Breast epithelium (tissue), 4 donors: ENCODE results near the gene SHBG. TPM values are rescaled to one million over a fixed set of nuclear protein-coding genes. Genes with fewer than 3 reads are reported as not detected.

Experiments used
- DNase-seq, 2 donors: peaks; one replicate each; pipeline ENCODE4 v3.0.0-alpha.2; 2019; ENCODE audit warnings: low spot score in 2 of 2
- H3K27ac ChIP-seq, 2 donors: fragments of 200-600 bp; sonication (generic) in 1 of 2; one replicate each; pipeline ENCODE4 v1.5.1; 2016 to 2019; ENCODE audit warnings: mild to moderate bottlenecking in 1 of 2
- H3K27me3 ChIP-seq, 2 donors: fragments of 200-600 bp; sonication (generic) in 1 of 2; one replicate each; pipeline versions ENCODE4 v1.5.1 to v1.6.0; 2017 to 2019; ENCODE audit warnings: control low read depth in 1 of 2, mild to moderate bottlenecking in 1 of 2
- H3K36me3 ChIP-seq: fragments of 200-600 bp; one replicate; pipeline ENCODE4 v1.5.1; 2019
- H3K4me1 ChIP-seq, 2 donors: fragments of 200-600 bp; sonication (generic); one replicate each; pipeline ENCODE4 v1.5.1; 2016 to 2019; ENCODE audit warnings: control low read depth in 1 of 2
- H3K4me3 ChIP-seq, 3 donors: fragments of 200-600 bp; sonication (generic); 1 replicate in 2 of 3; 2 replicates in 1 of 3; pipeline ENCODE4 v1.5.1; 2016 to 2019; ENCODE audit warnings: mild to moderate bottlenecking in 3 of 3, moderate library complexity in 2 of 3
- H3K9me3 ChIP-seq, 2 donors: fragments of 200-600 bp; sonication (generic) in 1 of 2; one replicate each; pipeline ENCODE4 v1.5.1; 2016 to 2019; ENCODE audit warnings: control low read depth in 1 of 2
- CTCF ChIP-seq, 3 donors: fragments of 450-650 bp; IDR thresholded peaks; one replicate each; pipeline ENCODE4 v1.5.1; 2016 to 2017; ENCODE audit warnings: antibody characterized with exemption in 3 of 3, mild to moderate bottlenecking in 3 of 3, moderate library complexity in 3 of 3
- POLR2A ChIP-seq: fragments of 450-650 bp; IDR thresholded peaks from one replicate; pipeline ENCODE4 v1.6.1; 2016; ENCODE audit warnings: antibody characterized with exemption, mild to moderate bottlenecking, moderate library complexity
- POLR2AphosphoS5 ChIP-seq, 3 donors: sonication (generic); formaldehyde crosslinking; IDR thresholded peaks; one replicate each; pipeline ENCODE4 v1.6.1; 2017; ENCODE audit warnings: antibody characterized with exemption in 3 of 3
- intact Hi-C: fragments of 100-400 bp; cut with DNase I; formaldehyde crosslinking; loops from one replicate; pipeline ENCODE4 v1.15.1; 2023; ENCODE audit warnings: low total_unique reads
- total RNA-seq, 3 donors: library from RNA; depleted of rRNA; stranded (reverse); fragments of >200 nt; gene quantifications; one replicate each; pipeline ENCODE4 v1.1.0, GENCODE V29; 2016

The SHBG gene
- total RNA-seq, 3 donors from 2014 or later, result 0.16 TPM; not detected in 2

GRCh38 chr17:7676533-7676932, 46.6 kb downstream of the SHBG start:
- intact Hi-C loops, result no loop called here
- no peak overlapping the region for H3K27ac ChIP-seq
- TF ChIP-seq POLR2AphosphoS5 (IDR thresholded peaks at IDR 0.05), result no peak

GRCh38 chr17:7677388-7678067, 47.6 kb downstream of the SHBG start:
- no peak overlapping the region for H3K27ac ChIP-seq
- TF ChIP-seq CTCF (IDR thresholded peaks at IDR 0.05) (no peak), POLR2AphosphoS5 (IDR thresholded peaks at IDR 0.05) (no peak), POLR2A (no peak)
- DNase-seq, result no peak
- no peaks in the 10 kb centered on the region for H3K4me1 ChIP-seq
- H3K27me3 ChIP-seq, result no peaks in the 10 kb centered on the region
- H3K36me3 ChIP-seq, result peaks cover 11% of the 10 kb centered on the region
- H3K9me3 ChIP-seq, result peaks cover 7 to 8% of the 10 kb centered on the region in 2 donors
- H3K4me3 ChIP-seq, result no peak overlapping the region
- intact Hi-C loops, result no loop called here

More at GRCh38 chr17:7676533-7676932, 46.6 kb downstream of the SHBG start:
- Histone ChIP-seq H3K27me3 (no peaks in the 10 kb centered on the region), H3K36me3 (peaks cover 11% of the 10 kb centered on the region), H3K4me3 (no peak overlapping the region), H3K9me3 (peaks cover 7 to 8% of the 10 kb centered on the region in 2 donors), H3K4me1 (no peaks in the 10 kb centered on the region)
- no peak for DNase-seq

Other genes starting within 250 kb of the SHBG start
- gene TNK1, start 249.0 kb upstream of the SHBG start, total RNA-seq, result 10 to 100 TPM in 2 of 3 donors, 1 to 10 TPM in 1; 1.1 to 22.1 (median 14.4) TPM
- gene PLSCR3, start 235.6 kb upstream of the SHBG start, total RNA-seq, result 10 to 100 TPM; 16.0 to 24.3 (median 19.0) TPM
- 100 to 1,000 TPM in 1 of 3 donors, 10 to 100 TPM in 2; 77.6 to 113 (median 92.3) TPM for gene TMEM256, start 226.0 kb upstream of the SHBG start, total RNA-seq
- gene NLGN2, start 222.3 kb upstream of the SHBG start, total RNA-seq, result 10 to 100 TPM in 1 of 3 donors, 1 to 10 TPM in 2; 6.7 to 13.1 (median 8.3) TPM
- gene SPEM1, start 209.8 kb upstream of the SHBG start, total RNA-seq, result not detected
- gene SPEM2, start 204.5 kb upstream of the SHBG start, total RNA-seq, result not detected
- gene SPEM3, start 201.3 kb upstream of the SHBG start, total RNA-seq, result not detected
- 10 to 100 TPM in 1 of 3 donors, 1 to 10 TPM in 2; 3.5 to 18.1 (median 9.5) TPM for gene TMEM102, start 194.7 kb upstream of the SHBG start, total RNA-seq
- gene FGF11, start 190.6 kb upstream of the SHBG start, total RNA-seq, result 1 to 10 TPM; 2.1 to 2.9 (median 2.9) TPM
- 10 to 100 TPM in 2 of 3 donors, 1 to 10 TPM in 1; 8.5 to 11.8 (median 11.7) TPM for gene CHRNB1, start 185.1 kb upstream of the SHBG start, total RNA-seq
- 10 to 100 TPM; 34.4 to 46.9 (median 45.7) TPM for gene ZBTB4, start 150.5 kb upstream of the SHBG start, total RNA-seq
- not detected for gene SLC35G6, start 148.7 kb upstream of the SHBG start, total RNA-seq
- 100 to 1,000 TPM in 1 of 3 donors, 10 to 100 TPM in 2; 64.2 to 174 (median 88.7) TPM for gene POLR2A, start 145.8 kb upstream of the SHBG start, total RNA-seq
- 10 to 100 TPM; 39.3 to 65.3 (median 41.1) TPM for gene TNFSF12, start 81.1 kb upstream of the SHBG start, total RNA-seq
- 10 to 100 TPM; 25.2 to 36.7 (median 33.6) TPM for gene TNFSF13, start 71.4 kb upstream of the SHBG start, total RNA-seq
- 10 to 100 TPM; 59.5 to 65.2 (median 62.3) TPM for gene SENP3, start 68.2 kb upstream of the SHBG start, total RNA-seq
- gene CD68, start 50.5 kb upstream of the SHBG start, total RNA-seq, result 100 to 1,000 TPM in 1 of 3 donors, 10 to 100 TPM in 2; 49.8 to 220 (median 70.5) TPM
- 100 to 1,000 TPM in 1 of 3 donors, 10 to 100 TPM in 2; 66.6 to 140 (median 74.4) TPM for gene MPDU1, start 46.3 kb upstream of the SHBG start, total RNA-seq
- gene SOX15, start 40.0 kb upstream of the SHBG start, total RNA-seq, result 1 to 10 TPM; 1.3 to 4.1 (median 1.6) TPM
- gene FXR2, start 15.2 kb upstream of the SHBG start, total RNA-seq, result 10 to 100 TPM; 22.8 to 33.9 (median 25.6) TPM
- gene SAT2, start 2.3 kb upstream of the SHBG start, total RNA-seq, result 10 to 100 TPM; 52.5 to 78.4 (median 62.9) TPM
- 1 to 10 TPM in 1 of 3 donors, under 1 TPM in 2; 0.16 to 1.2 (median 0.98) TPM for gene ATP1B2, start 20.8 kb downstream of the SHBG start, total RNA-seq
- gene TP53, start 57.4 kb downstream of the SHBG start, total RNA-seq, result 10 to 100 TPM; 23.9 to 31.9 (median 24.2) TPM
- 1 to 10 TPM; 3.6 to 5.4 (median 4.2) TPM for gene WRAP53, start 58.3 kb downstream of the SHBG start, total RNA-seq
- gene EFNB3, start 75.1 kb downstream of the SHBG start, total RNA-seq, result 1 to 10 TPM in 2 of 3 donors, under 1 TPM in 1; 0.48 to 5.7 (median 3.3) TPM
- gene DNAH2, start 87.6 kb downstream of the SHBG start, total RNA-seq, result 1 to 10 TPM in 1 of 3 donors, under 1 TPM in 2; 0.16 to 1.5 (median 0.98) TPM
- gene KDM6B, start 204.1 kb downstream of the SHBG start, total RNA-seq, result 10 to 100 TPM in 2 of 3 donors, 1 to 10 TPM in 1; 6.4 to 89.7 (median 10.5) TPM
- 10 to 100 TPM in 1 of 3 donors, 1 to 10 TPM in 2; 4.8 to 21.0 (median 5.7) TPM for gene TMEM88, start 224.9 kb downstream of the SHBG start, total RNA-seq
- 10 to 100 TPM; 84.7 to 92.4 (median 89.9) TPM for gene NAA38, start 227.4 kb downstream of the SHBG start, total RNA-seq
- gene CYB5D1, start 227.9 kb downstream of the SHBG start, total RNA-seq, result 10 to 100 TPM in 2 of 3 donors, 1 to 10 TPM in 1; 8.2 to 20.5 (median 13.4) TPM